Peyer's patch (tissue), 4 donors: Measurements from ENCODE around the gene IFT43. TPM values are rescaled to one million over a fixed set of nuclear protein-coding genes. Genes with fewer than 3 reads are reported as not detected.

Source experiments
- DNase-seq, 3 donors: peaks; one replicate each; pipeline ENCODE4 v3.0.0-alpha.2; 2017 to 2019
- H3K27ac ChIP-seq, 4 donors: fragments of 200-600 bp; sonication (generic); one replicate each; pipeline ENCODE4 v1.5.1; 2016 to 2019
- H3K27me3 ChIP-seq, 2 donors: fragments of 200-600 bp; sonication (generic); one replicate each; pipeline ENCODE4 v1.5.1; 2019
- H3K36me3 ChIP-seq, 3 donors: fragments of 200-600 bp; sonication (generic); one replicate each; pipeline ENCODE4 v1.5.1; 2016 to 2019
- H3K4me1 ChIP-seq, 4 donors: fragments of 200-600 bp; sonication (generic); one replicate each; pipeline ENCODE4 v1.5.1; 2016 to 2019
- H3K4me3 ChIP-seq, 4 donors: fragments of 200-600 bp; sonication (generic); 1 replicate in 3 of 4; 2 replicates in 1 of 4; pipeline ENCODE4 v1.5.1; 2016 to 2019; ENCODE audit warnings: mild to moderate bottlenecking in 1 of 4
- H3K9me3 ChIP-seq, 4 donors: fragments of 200-600 bp; sonication (generic); one replicate each; pipeline ENCODE4 v1.5.1; 2016 to 2019; ENCODE audit warnings: mild to moderate bottlenecking in 1 of 4
- POLR2A ChIP-seq, 2 donors: fragments of 450-650 bp; IDR thresholded peaks; one replicate each; pipeline ENCODE4 v1.5.1; 2017; ENCODE audit warnings: antibody characterized with exemption in 2 of 2, mild to moderate bottlenecking in 2 of 2, moderate library complexity in 2 of 2
- total RNA-seq, 4 donors: library from RNA; depleted of rRNA; stranded (reverse); fragments of >200 nt; gene quantifications; one replicate each; pipeline ENCODE4 v1.1.0, GENCODE V29; 2016
- TF ChIP-seq, protein P1 (sequence below), 6 experiments: fragments of 450-650 bp in 4 of 6; fragments of 200-600 bp in 2 of 6; sonication (generic) in 1 of 6; IDR thresholded peaks; one replicate each; pipeline ENCODE4 v1.5.1; 2017 to 2019; ENCODE audit warnings: antibody characterized with exemption in 6 of 6, mild to moderate bottlenecking in 3 of 6, moderate library complexity in 1 of 6

Gene IFT43
- total RNA-seq, 4 donors from 2014 or later = 23.9 to 42.8 (median 33.6) TPM

DNA sequence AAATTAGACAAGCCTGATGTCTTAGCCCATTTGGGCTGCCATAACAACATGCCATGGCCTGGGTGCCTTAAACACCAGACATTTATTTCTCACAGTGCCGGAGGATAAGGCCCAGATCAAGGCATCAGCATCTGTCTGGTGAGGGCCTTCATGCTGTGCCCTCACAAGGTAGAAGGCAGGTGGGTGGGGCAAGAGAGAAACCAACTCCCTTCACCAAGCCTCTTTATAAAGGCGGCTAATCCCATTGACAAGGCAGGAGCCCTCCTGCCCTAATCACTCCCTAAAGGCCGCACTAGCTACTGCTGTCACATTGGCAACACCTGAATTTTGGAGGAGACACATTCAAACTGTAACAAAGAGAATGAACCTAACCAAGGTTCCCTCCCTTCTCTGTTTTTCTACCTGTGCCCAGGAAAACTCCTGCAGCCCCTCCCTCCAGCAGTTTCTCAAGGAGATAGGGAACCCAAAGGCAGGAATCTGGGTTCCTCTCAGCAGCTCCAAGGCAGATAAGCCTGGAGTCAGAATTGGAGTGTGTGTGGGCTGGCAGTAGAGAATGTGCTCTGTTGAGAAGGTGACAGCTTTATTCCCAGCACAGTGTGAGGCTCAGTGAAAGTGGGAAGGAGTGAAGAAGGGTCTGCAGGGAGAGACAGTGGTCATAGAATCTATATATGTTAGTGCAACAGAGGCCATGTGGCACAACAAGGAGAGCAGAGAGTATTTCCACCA lies 144.5 kb downstream of the IFT43 start:
- H3K4me3 ChIP-seq = no peak overlapping the region
- TF ChIP-seq, protein P1, sequence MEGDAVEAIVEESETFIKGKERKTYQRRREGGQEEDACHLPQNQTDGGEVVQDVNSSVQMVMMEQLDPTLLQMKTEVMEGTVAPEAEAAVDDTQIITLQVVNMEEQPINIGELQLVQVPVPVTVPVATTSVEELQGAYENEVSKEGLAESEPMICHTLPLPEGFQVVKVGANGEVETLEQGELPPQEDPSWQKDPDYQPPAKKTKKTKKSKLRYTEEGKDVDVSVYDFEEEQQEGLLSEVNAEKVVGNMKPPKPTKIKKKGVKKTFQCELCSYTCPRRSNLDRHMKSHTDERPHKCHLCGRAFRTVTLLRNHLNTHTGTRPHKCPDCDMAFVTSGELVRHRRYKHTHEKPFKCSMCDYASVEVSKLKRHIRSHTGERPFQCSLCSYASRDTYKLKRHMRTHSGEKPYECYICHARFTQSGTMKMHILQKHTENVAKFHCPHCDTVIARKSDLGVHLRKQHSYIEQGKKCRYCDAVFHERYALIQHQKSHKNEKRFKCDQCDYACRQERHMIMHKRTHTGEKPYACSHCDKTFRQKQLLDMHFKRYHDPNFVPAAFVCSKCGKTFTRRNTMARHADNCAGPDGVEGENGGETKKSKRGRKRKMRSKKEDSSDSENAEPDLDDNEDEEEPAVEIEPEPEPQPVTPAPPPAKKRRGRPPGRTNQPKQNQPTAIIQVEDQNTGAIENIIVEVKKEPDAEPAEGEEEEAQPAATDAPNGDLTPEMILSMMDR (IDR thresholded peaks at IDR 0.05) = no peak
- no peak for TF ChIP-seq POLR2A (IDR thresholded peaks at IDR 0.05)

DNA sequence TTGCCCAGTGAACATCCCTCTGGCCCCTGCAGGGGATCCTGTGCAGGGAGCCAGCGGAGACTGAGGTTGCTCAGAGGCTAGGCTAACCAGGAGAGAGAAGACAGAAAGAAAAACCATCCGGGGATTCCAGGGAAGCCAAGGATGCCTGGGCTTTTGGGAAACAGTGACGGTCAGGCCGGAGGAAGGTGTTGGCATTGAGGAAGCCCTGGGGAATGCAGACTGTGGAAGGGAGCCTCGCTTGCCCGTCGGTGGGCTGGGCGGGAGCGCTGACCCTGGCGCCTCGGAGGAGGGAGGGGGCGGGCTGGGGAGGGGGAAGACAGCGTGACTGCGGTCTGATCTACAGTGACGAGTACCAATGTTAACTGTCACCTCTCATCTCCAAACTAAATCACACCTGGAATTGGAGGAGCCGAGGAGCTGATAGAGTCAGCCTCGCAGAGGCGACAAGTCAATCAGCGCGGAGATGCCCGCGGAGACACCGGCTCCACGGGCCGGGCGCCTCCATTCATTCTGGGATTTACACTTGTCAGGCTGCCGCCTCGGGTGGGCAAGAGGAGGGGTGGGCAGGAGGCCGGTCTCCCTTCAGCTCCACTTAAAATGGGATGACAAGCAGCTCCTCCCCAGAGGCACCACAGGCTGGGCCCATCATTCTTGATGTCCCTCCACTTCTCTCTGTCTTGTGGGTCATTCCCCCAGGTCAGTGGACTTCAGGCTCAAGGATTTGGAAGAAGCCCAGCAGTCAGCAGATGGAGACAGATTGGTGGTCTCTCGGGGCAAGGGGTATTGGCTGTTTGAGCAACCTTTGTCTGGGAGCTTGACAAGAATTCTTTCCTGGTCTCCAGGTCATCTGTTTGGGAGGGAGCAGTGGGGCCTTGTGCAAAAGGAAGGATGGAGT lies 145.8 kb downstream of the IFT43 start:
- no peaks in the 10 kb centered on the region for H3K36me3 ChIP-seq
- H3K27me3 ChIP-seq = no peaks in the 10 kb centered on the region
- DNase-seq = no peak
- no peaks in the 10 kb centered on the region for H3K4me1 ChIP-seq
- TF ChIP-seq POLR2A (IDR thresholded peaks at IDR 0.05) = no peak
- TF ChIP-seq, protein P1 (IDR thresholded peaks at IDR 0.05) = no peak
- peaks cover 0 to 3% (median 0%) of the 10 kb centered on the region in 4 donors for H3K9me3 ChIP-seq
- H3K4me3 ChIP-seq = no peak overlapping the region
- no peak overlapping the region for H3K27ac ChIP-seq

More for the DNA sequence above, 144.5 kb downstream of the IFT43 start:
- no peaks in the 10 kb centered on the region for H3K27me3 ChIP-seq
- no peak overlapping the region for H3K27ac ChIP-seq
- no peaks in the 10 kb centered on the region for H3K36me3 ChIP-seq
- H3K9me3 ChIP-seq = peaks cover 0 to 3% (median 0%) of the 10 kb centered on the region in 4 donors
- H3K4me1 ChIP-seq = no peaks in the 10 kb centered on the region
- no peak for DNase-seq

DNA sequence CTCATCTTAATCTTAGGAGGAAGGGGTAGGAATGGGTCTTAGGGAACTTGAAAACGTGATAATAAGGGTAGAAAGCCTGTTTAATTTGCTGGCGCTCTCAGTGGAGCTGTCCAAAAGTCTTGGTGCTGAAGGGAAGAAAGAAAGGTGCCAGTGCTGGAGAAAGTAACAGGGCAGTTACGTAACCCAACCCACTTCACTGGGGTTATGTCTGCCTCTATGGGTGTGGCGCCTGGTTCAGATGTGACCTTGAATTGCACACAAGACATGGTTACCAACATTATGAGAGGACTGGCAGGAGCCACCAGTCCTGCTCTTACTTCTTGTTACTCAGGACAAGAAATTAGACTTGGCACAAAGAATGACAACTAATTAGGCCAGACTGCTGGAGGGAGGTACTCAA lies 147.5 kb downstream of the IFT43 start:
- Histone ChIP-seq H3K27me3 (no peaks in the 10 kb centered on the region), H3K4me3 (no peak overlapping the region), H3K36me3 (no peaks in the 10 kb centered on the region)

More for the DNA sequence above, 147.5 kb downstream of the IFT43 start:
- Histone ChIP-seq H3K27ac (no peak overlapping the region), H3K4me1 (no peaks in the 10 kb centered on the region), H3K9me3 (no peaks in the 10 kb centered on the region)
- DNase-seq = no peak
- no peak for TF ChIP-seq POLR2A (IDR thresholded peaks at IDR 0.05)
- TF ChIP-seq, protein P1 (IDR thresholded peaks at IDR 0.05) = no peak

Other genes starting within 250 kb of the IFT43 start
- gene TGFB3, start 3.8 kb upstream of the IFT43 start, total RNA-seq = 1 to 10 TPM; 4.2 to 9.2 (median 6.4) TPM
- gene GPATCH2L, start 166.2 kb downstream of the IFT43 start, total RNA-seq = 10 to 100 TPM; 27.1 to 70.4 (median 56.1) TPM